GDM1 (cell line): ENCODE results near the gene PRR23A.
"Not testable (repeated sequence)": the region's sequence is repeated elsewhere in the genome, so short reads cannot be mapped to it uniquely, and the experiment has no call there.

Source experiments
- DNase-seq: peaks from one replicate; lab custom pipeline; 2025; lab: John Stamatoyannopoulos, UW

PRR23A gene

DNA sequence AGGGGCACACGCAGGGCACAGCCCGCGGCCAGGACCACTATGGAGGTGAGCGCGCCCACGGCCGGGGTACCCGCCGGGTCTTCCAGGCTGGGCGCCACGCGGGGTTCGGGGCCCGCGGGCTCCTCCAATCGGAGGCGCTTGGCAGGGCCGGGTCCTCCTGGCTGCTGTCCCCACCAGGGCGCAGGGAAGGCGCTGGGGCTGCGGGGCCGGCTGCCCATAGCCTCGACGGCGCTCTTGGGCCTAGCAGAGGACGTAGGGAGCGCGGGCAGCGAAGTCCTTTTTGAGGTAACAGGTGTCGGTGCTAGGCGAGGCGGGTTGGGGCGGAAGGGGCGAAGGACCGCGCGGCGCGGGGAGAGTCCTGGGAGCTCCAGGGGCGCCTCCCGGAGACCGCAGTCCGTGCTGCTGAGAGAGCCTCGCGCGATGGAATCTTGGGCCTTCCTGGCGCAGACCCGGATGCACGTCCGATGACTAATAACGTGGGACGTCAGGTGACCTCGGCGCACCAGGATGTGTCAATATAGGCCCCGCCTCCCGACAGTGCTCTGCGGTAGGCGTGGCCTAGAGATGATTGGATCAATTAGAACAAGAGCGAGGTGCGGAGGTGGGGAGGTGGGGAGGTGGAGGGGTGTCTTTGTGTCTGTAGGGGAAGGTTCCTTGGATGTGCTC is at the start of gene PRR23A:
TSS of gene PRR23A (minus strand) at position 218 of the 666 bp plus-strand sequence. CDS start at position 218, 0 bp downstream.
- no peak for DNase-seq

GRCh38 chr3:139052802-139053600 is 46.9 kb upstream of the PRR23A start:
- no peak for DNase-seq

DNA sequence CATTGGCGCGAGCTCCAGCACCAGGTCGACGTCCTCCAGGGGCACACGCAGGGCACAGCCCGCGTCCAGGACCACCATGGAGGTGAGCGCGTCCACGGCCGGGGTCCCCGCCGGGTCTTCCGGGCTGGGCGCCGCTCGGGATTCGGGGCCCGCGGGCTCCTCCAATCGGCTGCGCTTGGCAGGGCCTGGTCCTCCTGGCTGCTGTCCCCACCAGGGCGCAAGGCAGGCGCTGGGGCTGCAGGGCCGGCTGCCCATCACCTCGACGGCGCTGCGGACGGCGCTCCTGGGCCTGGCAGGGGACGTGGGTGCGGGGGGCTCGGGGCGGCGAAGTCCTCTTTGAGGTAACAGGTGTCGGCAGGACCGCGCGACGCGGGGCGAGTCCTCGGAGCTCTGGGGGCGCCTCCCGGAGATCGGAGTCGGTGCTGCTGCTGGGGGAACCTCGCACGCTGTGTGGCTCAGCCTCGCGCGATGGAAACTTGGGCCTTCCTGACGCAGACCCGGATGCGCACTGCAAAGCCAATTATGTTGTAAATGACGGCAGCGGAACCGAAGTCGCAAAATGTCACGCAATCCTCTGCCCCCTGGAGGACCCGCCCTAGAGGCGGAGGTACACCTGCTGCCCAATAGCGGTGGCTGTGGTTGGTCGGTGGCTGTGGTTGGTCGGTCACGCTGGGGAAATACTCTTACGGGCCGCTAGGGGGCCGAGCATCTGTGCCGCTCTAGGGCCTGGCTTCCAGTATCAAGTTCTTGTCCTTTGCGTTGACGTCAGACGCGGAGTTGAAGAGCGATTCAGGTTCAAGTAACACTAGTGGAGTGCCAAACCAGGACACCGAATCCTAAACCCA is 38.5 kb upstream of the PRR23A start, which contains the start of gene PRR23C:
TSS of gene PRR23C (minus strand) at position 527 of the 845 bp plus-strand sequence. CDS start at position 255, 272 bp downstream.
- no peak for DNase-seq

GRCh38 chr3:139043554-139044365 is 37.7 kb upstream of the PRR23A start:
- DNase-seq, result no peak

DNA sequence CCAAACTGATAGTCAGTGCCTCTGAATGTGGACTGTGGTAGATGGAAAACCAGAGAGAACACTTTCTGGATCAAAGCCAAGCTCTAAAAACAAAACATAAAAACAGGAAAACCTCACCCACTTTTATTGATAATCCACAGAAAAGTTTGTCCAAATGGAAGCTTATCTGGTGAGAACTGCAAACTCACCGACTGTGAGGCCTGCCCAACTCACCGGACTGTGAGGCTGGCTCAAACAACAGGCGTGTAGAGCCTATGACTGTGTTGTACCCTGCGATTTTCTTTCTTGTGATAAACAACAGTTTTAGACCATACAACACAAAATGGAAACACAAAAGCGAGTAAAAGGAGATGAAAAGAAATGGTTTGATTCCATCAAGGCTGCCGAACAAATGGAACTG is 31.4 kb upstream of the PRR23A start:
- DNase-seq, result no peak

- DNase-seq, result no peak
Measured at GRCh38 chr3:139032326-139033002, 26.4 kb upstream of the PRR23A start.

DNA sequence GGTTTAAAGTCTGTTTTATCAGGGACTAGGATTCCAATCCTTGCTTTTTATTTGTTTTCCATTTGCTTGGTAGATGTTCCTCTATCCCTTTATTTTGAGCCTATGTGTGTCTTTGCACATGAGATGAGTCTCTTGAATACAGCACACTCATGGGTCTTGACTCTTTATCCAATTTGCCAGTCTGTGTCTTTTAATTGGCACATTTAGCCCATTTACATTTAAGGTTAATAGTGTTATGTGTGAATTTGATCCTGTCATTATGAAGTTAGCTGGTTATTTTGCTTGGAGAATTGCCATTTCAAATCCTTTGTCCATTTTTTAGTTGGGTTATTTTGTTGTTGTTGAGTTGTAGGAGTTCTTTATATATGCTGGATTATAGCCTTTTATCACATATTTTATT is 24.5 kb upstream of the PRR23A start:
- not testable (repeated sequence) for DNase-seq

GRCh38 chr3:139024968-139025367 is 18.9 kb upstream of the PRR23A start:
- DNase-seq, result no peak

DNA sequence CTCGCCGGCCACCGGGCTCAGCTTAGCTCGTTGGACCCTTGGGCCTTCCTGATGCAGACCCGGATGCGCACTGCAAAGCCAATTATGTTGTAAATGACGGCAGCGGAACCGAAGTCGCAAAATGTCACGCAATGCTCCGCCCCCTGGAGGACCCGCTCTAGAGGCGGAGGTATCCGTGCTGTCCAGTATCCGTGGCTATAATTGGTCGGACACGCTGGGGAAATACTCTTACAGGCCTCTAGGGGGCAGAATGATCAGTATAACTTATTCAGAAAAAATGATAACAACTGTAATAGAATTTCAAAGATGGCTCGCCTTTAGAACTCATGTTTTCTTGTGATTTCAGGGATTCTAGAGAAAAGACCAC is 14.8 kb upstream of the PRR23A start, which contains the start of gene PRR23B:
TSS of gene PRR23B (minus strand) at position 59 of the 367 bp plus-strand sequence. CDS start 265 bp downstream, outside the sequence.
- no peak for DNase-seq

DNA sequence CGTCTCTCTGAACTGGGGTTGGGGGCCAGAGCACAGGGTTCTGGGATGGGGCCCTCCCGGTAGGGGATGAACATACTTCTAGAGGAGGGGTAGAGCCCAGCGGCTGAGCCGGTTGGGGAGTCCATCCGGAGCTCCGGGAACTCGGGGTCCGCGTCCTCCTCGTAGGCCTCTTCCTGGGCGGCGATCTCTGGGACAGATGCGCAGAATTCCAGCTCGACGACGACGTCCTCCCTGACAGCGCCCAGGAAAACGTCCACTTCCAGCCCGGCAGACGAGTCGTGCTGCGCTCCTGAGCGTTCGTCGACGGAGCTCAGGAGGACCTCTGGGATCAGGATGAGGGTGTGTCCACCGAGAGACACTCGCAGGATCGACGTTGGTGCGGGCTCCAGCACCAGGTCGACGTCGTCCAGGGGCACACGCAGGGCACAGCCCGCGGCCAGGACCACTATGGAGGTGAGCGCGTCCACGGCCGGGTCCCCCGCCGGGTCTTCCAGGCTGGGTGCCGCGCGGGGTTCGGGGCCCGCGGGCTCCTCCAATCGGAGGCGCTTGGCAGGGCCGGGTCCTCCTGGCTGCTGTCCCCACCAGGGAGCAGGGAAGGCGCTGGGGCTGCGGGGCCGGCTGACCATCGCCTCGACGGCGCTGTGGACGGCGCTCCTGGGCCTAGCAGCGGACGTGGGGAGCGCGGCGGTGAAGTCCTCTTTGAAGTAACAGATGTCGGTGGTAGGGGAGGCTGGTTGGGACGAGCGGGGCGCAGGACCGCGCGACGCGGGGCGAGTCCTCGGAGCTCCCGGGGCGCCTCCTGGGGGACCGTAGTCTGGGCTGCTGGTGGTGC is 14.2 kb upstream of the PRR23A start:
- no peak for DNase-seq

- DNase-seq, result no peak
Measured at GRCh38 chr3:139016430-139017048, 10.5 kb upstream of the PRR23A start.

DNA sequence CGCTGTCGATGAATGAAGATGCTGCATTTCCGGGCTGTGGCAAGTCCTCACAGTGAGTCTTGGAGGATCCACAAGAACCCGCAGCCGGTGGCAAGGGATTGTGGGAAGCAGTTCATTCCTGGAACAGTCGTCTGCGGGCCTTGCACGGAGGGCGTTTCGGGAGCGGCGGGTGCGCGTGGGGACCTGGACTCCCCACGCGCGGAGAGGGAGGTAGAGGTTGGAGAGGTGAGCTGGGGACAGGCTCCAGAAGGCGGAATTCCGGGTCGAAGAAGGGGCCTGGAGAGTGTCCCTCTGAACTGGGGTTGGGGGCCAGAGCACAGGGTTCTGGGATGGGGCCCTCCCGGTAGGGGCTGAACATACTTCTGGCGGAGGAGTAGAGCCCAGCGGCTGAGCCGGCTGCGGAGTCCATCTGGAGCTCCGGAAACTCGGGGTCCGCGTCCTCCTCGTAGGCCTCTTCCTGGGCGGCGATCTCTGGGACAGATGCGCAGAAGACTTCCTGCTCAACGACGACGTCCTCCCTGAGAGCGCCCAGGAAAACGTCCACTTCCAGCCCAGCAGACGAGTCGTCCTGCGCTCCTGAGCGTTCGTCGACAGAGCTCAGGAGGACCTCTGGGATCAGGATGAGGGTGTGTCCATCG is 593 bp downstream of the PRR23A start:
- DNase-seq, result no peak

DNA sequence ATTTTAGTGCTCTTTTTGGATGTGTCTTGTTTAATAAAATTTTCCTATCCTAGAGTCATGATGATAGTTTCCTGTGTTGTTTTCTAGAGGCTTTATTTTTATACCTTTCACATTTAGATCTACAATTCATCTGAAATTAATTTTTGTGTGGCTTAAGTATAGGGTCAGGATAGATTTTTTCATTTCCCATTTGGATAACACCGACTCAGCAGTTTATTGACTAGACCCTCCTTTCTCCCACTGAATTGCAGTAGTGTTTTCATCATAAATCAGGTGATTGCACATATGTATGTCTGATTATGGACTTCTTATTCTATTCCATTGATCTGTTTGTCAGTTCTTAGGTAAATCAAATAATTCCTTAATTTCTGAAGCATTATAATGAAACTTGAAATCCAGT is 10.4 kb downstream of the PRR23A start:
- DNase-seq, result no peak

DNA sequence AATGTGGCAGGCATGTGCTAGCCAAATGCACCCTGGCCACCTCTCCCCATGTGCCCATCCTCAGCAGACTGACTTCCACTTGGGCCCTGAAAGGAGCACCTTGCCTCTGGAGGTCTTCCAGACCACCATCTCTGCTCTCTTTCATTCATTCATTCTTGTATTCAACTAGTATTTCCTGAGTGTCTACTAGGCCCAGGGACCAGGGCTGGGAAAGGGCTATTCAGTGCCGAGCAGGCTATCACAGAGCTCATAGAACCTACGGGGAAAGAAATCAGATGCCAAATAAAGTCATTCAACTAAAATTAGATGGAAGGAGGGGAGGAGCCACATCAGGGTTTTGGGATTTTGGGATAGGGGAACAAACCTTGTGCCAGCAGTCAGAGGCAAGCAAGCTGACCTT is 18.9 kb downstream of the PRR23A start:
- no peak for DNase-seq

DNA sequence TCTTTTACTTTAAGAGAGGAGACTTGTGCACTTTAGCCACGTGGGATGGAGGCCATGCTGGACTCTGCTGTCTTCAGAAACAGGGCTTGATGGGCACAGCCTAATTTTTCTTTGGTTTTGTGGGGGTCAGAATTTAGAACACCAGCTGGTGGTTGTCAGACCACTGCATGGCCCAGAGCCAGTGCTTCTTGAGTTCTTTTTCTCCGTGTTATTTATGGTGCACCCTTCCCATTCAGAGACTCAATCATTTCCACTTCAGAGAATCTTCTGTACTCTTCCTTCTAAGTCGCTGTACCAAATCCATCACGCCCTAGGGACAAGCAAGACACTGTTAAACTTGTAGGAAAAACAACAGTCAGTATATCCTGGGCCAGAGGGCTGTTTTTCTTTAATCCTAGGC is 20.1 kb downstream of the PRR23A start:
- no peak for DNase-seq

- no peak for DNase-seq
Measured at GRCh38 chr3:138984816-138985215, 21.3 kb downstream of the PRR23A start.

GRCh38 chr3:138976047-138976446 is 30.0 kb downstream of the PRR23A start:
- DNase-seq, result no peak

GRCh38 chr3:138975351-138975750 is 30.7 kb downstream of the PRR23A start:
- no peak for DNase-seq

GRCh38 chr3:138974462-138974861 is 31.6 kb downstream of the PRR23A start:
- no peak for DNase-seq
